Stimulated activated CD4-positive, alpha-beta T cell treated with anti-CD3 and anti-CD28 coated beads, Interleukin-15, amount 100 ng/mL, for 24 hours (primary cell): Measurements from ENCODE around the gene MED31.

Source experiments
- DNase-seq: peaks from one replicate; pipeline ENCODE4 v3.0.0-alpha.2; 2020

The MED31 gene

DNA sequence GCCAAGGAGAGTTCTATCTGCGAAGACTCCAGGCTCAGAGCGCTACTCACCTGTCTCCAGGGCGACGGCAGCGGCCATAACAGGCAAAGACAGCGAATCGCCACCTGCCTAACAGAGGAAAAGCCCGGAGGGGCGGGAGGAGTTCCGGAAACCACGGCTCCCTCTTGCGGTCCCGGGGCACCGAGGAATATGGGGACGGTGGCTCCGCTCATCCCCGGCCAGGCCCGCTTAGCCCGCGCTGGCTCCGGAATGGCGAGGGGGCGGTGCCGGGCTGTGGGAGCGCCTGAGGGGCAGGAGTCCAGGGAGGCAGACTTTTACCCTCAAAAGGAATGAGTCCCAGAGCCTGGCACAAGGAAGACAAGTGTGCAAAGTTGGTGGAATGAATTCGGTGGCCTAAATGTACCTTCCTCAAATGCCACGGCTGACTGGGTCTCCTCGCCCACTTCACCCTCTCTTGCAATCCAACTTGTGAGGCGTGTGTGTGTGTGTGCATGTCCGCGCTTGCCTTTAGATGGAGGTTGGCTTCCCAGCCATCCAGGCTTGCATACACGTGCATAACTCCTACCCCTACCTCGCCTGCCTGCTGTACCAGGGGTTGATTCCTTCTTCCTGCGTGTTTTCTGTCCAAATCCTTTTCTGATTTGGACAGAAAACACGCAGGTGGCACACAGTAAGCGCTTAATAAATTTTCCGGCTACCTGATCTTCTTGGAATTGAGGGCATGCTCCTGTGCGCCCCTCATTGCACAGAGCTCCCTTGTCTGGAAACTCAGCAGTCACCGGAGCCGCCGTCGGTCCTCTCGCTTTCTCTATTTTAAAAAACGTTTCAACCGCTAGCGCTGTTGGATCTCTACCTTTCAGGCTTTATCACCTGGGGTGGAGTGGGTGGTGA lies 3.7 kb upstream of the MED31 start:
- no peak for DNase-seq

DNA sequence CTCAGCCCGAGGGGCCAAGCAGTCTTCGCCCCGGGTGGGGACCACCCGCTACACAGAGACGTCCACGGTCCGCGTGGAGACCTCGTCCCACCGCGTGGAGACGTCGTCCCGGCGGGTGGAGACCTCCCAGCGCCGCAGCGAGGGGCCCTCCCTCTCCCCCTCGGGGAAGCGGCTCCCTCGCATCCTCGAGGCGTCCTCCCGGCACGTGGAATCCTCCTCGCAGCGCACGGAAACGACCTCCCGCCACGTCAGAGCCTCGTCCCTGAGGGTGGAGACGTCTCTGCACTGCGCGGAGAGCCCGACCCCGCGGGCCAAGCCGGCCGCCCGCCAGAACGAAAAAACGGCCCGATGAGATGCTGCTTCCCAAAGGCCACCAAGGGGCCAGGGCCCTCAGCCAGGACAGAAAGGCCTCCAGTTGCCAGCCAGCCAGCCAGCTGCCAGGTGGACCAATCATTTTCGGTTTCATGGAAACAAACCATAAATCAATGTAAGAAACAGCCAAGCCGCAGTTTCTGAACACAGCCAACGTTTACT lies 581 bp upstream of the MED31 start:
- DNase-seq: peak; percentile 51

DNA sequence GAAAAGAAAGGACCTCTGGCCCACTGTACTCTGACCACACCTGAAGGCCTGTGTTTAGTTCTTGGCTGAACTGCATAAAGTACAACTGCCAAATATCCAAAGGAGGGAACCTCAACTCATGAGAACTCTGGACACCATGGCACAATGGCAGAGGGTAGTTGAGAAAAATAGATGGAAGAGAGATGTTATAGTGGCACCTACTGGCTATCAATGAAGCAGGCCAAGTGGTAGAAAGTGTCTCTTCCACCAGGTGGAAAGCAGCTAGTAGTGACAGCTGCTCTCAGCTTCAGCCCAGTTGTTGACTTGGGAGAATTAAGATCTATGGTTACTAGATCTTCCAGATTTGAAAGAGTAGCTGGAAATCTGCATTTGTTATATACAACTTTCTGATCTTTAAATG lies 3.2 kb downstream of the MED31 start:
- DNase-seq: no peak

DNA sequence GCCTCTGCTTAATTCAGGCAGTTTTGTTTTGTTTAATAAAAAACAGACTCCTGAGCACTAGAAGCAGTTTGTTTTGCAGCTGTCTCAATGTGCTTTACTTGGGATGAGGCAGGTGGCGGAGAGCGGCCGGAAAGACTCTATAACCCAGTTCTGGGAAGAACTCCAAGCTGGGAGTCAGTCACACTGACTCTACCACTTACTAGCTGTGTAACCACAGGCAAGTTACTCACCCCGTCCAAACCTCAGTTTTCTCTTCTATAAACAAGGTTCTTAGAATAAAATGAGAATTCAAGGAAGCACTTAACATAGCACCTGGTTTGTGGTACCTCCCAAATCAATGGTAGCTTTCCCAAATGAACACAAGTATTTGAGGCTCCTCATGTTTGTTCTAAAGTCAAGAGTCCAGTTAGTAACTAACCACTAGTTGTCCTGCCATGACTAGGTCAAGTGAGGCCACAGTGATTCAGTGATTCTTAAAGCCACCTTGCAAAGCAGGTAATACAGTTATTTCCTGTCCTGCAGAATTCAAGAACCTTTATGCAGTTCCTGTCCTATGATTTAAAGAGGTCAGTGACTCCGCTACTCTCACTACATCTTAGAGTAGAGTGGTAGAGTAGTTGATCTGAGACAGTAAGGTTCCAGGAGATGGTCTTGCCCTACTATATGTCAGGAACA lies 7.8 kb downstream of the MED31 start:
- no peak for DNase-seq

DNA sequence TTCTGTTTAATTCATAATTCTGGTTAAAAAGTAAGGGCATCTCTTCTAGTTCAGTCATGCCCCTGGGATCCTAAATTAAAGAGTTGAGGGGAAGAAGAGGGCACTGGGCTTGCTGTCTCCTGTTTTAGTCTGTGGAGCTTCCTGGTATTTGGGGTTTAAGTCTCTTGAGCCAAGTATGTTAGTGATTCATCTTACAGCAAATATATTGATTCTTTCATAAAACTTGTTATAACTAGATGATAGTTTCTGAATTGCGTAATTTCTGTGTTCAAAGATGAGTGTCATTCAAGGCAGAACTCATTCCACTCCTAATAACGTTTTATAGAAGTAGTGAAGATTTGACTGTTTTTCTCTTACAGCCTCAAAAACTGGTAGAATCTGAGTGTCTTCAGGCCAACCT lies 8.8 kb downstream of the MED31 start:
- no peak for DNase-seq

DNA sequence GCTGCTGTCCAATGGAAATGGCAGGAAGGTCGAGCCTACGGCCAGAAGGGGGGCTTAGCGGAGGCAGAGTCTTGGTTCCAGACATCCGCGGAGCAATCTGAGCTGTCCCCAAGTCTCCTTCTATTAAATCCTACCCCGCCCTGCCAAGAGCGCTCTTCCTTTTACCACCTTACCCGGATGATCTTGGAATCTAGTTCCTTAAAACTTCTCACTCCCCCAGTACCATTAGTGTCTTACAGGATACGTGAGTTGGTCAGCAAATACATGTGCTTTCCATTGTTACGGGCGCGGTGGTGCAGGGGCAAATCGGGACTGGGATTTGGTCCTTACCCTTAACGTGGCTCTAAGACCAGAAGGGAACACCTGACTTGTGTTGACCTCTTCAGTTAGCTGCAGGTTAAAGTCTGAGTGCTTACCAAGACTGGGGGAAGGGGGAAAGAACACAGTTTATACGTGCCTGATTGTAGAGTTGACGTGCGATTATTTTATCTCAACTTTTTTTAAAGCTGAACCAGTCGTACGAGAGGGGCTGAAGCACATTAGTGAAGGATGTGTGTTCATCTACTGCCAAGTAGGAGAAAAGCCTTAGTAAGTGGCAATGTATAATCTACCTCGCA lies 10.1 kb downstream of the MED31 start:
- DNase-seq: no peak

DNA sequence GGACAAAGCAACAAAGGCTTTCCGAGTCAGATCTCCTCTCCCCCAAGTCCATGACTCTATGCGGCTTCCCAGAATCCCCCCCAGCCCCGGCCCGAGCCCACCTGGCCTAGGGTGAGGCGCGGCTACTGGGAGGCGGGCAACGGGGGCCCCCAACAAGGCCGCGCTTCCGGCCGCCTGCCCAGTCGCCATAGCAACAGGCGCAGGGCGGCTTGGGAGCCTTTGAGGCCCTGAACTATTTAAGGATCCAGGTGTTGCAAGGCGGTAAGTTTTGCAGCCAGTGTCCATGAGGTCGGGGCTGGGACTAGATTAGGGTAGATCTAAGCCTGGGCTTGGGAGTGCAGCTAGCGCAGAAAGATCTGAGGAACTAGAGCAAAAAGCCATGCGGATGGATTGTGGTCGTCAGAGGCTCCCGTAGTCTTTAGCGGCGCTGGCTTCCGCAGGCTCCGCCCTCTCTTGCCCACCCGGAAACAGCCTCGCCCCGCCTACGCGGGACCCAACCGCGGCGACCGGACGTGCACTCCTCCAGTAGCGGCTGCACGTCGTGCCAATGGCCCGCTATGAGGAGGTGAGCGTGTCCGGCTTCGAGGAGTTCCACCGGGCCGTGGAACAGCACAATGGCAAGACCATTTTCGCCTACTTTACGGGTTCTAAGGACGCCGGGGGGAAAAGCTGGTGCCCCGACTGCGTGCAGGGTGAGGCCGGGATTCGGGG lies 10.7 kb downstream of the MED31 start, which contains the start of the genes KIAA0753 and TXNDC17:
KIAA0753 (minus strand) TSS at position 176 of the 711 bp plus-strand sequence. CDS start 5,608 bp downstream, outside the sequence.
TXNDC17 (plus strand) TSS at position 525 of the 711 bp plus-strand sequence; CDS start at position 548, 23 bp downstream.
- peak; percentile 97 for DNase-seq

DNA sequence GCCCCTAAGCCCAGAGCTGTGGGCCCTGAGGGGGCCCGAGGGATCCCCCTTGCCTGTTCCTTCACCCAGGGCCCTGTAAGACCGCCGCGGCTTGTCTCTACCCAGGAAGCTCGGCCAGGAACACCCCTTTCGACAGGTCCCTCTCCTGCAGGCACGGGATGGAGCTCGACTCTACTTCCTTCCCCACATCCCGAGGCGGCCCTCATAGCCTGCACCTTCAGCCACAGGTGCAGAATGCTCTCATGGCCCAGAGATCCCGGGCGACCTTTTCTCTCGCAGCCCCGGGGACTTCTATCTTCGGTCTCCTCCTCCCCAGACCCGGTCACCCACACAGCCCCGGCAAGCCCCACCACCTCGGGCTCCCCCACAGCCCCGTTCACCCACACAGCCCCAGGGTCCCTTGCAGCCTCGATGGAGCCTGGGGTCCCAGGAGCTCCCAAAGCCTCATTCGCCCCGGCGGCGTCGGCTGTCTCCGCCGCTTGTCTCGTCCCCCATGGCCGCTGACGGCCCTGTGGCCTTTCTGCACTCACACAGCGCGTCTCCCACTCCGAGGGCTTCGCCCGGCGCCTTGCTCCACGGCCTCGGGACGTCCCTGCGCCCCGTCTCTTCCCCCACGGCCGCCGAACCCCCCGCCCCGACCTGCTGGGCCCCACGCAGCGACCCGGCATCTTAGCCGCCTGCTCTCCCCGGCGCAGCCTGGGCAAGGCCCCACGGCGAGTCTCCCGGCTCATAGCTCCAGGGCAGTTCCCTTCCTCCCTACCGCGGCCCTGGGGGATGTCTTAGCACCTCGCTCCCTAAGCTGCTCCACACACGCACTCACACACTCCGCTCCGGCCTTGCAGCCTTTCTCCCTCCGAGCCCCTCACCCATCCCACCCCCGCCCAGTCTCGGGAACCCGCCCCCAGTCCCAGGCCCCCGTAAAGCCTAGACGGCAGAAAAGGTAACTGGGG lies 11.5 kb downstream of the MED31 start:
- DNase-seq: peak; percentile 58

DNA sequence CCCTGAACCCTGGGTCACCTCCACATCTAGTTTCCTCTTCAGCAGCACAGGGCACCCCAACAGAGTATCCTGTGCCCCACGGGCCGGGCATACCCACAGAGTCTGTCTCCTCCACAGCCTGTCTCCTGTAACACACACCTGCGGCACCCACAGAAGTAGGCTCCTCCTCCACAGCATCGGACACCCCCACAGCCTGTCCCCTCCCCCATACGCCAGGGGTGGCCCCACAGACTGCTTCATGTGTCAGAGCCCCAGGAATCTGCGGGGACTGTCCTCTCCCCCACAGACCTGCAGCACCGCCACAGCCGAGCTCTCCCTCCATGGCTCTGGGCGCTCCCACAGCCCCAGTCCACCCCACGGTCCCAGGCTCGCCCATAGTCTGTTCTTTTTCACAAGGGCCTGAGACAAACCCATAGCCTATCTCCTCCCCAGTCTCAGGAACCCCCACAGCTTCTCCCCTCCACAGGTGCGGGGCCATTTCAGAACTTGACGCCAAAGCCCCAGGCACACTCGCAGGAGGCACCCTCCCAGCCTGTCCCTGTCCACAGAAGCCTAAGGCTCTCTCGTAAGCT lies 12.3 kb downstream of the MED31 start:
- peak; percentile 25 for DNase-seq

DNA sequence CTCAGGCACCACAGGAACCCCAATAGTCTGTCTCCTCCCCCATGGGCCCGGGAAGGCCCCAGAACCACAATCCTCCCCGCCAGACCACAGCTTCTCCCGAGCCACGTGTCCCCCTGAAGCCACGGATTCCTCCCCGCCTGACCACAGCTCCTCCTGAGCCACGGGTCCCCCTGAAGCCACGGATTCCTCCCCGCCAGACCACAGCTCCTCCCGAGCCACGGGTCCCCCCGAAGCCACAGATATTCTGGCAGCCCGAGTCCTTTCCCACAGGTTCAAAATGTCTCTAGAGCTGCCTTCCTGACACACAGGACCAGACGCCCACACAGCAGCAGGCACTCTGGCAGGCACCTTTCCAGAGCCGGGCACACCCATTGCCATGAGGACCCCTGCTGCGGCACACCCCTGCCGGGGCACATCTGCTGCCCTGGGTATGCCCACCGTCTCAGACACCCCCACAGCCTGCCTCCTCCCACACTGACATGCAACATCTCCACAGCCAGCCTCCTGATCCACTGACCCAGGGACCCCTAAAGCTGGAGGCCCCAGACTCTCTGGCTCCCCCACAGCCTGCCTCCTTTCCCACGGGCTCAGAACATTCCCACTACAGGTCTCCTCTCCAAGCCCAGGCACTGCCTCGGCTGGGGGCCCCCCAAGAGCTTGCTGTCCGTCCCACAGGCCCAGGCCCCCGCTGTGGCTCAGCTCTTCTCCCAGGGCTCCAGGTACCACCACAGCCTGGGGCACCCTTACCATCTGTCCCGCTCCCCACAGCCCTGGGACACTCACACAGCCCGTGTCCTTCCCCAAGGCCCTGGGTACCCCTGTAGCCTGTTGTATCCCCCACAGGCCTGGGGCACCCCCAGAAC lies 13.1 kb downstream of the MED31 start:
- DNase-seq: no peak

DNA sequence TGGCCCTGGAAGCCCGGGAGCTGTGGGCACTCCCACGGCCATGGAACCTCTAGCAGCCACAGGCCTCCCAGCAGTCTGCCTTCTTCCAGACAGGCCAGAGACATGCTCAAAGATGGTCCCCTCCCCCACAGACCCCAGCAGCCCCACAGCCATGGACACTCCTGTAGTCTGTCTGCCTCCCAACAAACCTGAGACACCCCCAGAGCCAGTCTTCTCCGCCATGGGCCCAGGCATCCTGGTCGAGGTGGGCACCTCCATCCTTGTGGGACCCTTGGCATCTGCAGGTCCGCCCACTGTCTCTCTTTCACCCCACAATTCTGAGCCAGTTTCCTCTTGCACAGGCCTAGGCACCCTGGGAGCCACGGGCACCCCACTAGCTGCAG lies 14.0 kb downstream of the MED31 start:
- DNase-seq: no peak

DNA sequence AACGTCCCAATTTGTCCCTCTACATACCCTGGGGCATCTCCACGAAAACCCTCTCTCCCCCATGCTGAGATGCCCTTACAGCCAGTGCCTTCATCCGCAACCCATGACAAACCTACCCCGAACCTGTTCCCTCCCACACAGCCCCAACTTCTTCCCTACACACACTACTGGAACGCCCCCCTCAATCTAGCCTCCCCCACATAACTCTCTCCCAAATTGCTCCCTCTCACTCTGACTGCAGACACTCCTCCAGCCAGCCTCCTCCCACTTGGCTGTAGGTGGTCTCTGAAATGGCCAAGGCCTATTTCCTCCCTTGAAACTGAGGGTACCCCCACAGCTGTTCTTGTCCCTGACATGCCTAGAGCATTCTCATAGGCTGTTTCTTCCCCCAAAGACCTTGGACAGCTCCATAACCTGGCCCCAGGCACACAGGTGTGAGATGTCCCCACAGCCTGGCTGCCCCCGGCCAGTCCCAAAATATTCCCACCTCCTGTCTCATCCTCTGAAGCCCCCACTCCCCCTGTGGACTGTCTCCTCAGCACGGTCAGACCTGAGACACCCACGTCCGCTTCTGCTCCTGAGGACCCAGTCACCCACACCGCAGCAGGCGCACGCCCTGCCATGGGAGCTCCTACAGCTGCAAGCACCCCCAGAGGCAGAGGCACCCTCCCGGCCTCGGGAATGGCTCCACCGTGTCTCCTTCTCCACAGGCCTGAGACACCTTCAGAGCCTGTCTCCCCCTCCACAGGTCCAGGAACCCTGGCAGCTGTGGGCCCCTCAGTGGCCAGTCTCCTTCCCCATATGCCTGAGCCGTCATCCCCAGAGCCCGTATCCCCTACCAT lies 14.6 kb downstream of the MED31 start:
- DNase-seq: no peak

DNA sequence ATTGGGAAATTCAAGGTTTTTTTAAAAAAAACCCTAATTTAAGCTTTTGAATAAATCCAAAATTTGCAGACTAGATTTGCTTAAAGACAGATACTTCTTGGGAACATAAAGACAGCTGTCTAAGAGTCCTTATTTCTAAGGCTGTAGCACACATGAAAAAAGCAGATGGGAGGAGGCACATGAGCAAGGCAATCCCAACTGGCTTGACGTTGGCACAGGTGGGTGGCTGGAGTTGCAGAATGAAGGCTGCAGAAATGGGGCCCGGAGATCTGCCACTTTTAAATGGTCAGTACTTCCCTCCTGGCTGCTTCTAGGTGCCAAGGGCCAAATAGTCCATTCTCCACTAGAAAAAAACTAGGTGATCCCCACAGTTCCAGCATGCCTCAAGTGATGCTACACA lies 15.3 kb downstream of the MED31 start:
- DNase-seq: no peak

DNA sequence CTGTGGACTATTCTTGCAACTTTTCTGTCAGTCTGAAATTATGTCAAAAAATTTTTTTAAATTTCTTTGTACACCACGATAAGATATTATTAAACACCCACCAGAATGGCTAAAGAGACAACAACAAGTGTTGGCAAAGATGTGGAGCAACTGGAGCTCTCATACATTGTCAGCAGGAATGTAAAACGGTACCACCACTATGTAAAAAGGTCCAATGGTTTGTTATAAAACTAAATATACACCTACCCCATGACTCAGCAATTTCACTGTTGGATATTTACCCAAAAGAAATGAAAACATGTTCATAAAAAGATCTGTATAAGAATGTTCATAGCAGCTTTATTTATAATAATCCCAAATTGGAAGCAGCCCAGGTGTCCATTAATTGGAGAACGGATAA lies 18.1 kb downstream of the MED31 start:
- DNase-seq: no peak

DNA sequence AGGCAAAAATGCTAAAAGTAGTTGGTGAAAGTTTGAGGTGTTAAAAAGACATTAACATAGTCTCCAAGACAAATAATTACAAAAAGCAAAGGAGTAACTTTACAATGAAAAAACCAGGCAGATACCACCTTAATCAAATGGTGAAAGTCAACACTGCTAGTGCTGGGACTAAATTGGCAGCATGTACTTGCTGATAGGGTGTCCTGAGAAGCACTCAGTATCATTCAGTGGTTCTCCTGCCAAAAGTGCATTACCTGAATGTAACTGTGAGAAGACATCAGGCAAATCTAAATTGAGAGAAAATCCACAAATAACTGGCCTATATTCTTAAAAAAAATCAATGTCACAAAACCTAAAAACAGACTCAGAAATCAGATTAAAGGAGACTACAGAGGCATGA lies 18.9 kb downstream of the MED31 start:
- DNase-seq: no peak

DNA sequence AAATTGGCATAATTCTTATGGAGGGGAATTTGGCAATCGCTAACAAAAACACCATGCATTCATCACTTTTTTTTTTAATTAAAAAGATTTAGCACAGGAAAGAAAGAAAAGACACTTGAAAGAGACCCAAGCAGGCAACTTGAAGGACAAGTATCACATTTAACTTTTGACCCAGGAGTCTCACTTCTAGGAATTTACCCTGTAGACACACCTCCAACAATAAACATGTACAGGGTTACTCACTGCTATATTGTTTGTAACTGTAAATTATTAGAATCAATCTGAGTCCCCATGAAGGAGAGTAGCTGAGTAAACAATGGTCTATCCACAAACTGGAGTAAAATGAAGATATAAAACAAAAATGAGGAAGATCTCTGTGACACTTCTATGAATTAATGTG lies 21.0 kb downstream of the MED31 start:
- no peak for DNase-seq

DNA sequence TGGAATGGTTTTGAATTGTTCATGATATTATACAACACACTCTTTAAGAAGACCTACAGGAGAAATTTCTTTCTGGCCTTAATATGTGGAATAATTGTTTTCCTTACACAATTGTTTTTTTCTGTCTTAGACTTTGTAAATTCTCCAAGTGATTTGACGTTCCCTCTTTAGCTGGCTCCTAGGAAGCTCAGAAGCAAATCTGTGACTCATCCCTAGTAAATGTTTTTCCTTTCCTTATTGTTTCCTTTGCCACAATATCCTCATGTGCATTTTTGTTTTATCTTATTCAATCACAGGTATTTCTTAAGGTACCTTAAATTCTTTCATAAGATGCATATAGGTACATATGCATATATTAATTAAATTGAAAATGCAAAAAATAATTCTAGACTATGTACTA lies 24.4 kb downstream of the MED31 start:
- no peak for DNase-seq

DNA sequence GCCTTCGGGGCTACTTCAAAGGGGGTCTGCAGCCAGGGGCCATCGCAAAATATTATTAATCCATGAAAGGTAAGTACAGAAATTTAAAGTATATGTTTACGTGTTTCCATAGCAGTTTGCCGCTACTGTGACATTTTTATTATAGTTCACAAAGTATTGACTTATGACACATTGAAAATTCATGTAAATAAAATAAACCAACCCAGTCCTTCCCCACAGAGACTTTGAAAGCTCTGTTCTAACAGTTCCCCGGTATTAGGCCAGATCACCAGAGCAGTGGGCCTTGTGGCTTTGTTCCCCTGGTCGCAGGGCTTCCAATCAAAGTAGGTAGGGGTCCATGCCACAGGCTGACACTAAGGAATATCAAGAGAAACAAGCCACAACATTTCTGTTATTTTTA lies 24.8 kb downstream of the MED31 start:
- DNase-seq: no peak

DNA sequence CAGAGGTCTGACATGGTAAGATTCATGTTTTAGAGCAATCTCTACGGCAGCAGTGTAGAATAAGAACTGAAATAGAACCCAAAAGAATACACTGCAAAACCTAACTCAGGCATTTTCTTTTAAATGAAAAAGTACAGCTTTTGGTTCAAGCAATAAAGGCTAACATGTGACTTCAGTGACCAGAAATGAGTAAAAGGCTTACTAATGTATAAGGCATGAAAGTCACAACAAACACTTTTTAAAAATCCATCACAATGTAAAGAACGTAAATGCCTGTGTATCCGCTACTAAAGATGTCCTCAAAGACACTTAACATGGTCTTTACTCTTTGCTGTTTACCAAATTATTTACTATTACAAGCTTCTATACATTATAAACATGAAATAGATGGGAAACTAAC lies 27.5 kb downstream of the MED31 start:
- no peak for DNase-seq
